HEK293 (cell line): ENCODE measurements around the gene SCUBE1.

Experiments
- CTCF ChIA-PET: fragments of 350-600 bp; formaldehyde crosslinking; extraction: SDS; loops from one replicate; lab custom pipeline; 2021; ENCODE audit warnings: antibody characterized with exemption; lab: Yijun Ruan, JAX
- POLR2A ChIA-PET: fragments of 300-600 bp; formaldehyde crosslinking; extraction: SDS; loops from one replicate; lab custom pipeline; 2020; ENCODE audit warnings: antibody characterized with exemption, inconsistent platforms; lab: Yijun Ruan, JAX
- H3K27ac ChIP-seq: fragments of 200-500 bp; sonication (Bioruptor generic); 2 replicates; pipeline ENCODE4 v1.5.1; 2014; ENCODE audit warnings: low read depth, low read length, control low read depth, inconsistent platforms; ENCODE audit errors: extremely low read depth
- H3K36me3 ChIP-seq, 2 experiments: fragments of 200-500 bp in 1 of 2; sonication (Bioruptor generic) in 1 of 2; 1 replicate in 1 of 2; 2 replicates in 1 of 2; pipeline ENCODE4 v1.5.1; 2014 to 2017; ENCODE audit warnings: inconsistent platforms in 2 of 2, low read length in 2 of 2; ENCODE audit not compliant: control insufficient read depth in 2 of 2, insufficient read depth in 1 of 2
- H3K4me1 ChIP-seq: fragments of 200-500 bp; sonication (Bioruptor generic); 2 replicates; pipeline ENCODE4 v1.5.1; 2014; ENCODE audit warnings: mild to moderate bottlenecking, low read length, inconsistent platforms; ENCODE audit not compliant: control insufficient read depth, insufficient read depth
- H3K4me3 ChIP-seq: 2 replicates; pipeline ENCODE4 v1.5.1; 2011; ENCODE audit warnings: low read depth, mild to moderate bottlenecking, control low read depth, low read length, moderate library complexity
- H3K9me3 ChIP-seq: fragments of 200-500 bp; sonication (Bioruptor generic); 2 replicates; pipeline ENCODE4 v1.5.1; 2014; ENCODE audit warnings: low read depth, low read length, inconsistent platforms; ENCODE audit not compliant: control insufficient read depth, insufficient read depth
- CTCF ChIP-seq: fragments of 450-650 bp; formaldehyde crosslinking; IDR thresholded peaks from 2 replicates; pipeline ENCODE4 v1.5.1; 2016; ENCODE audit warnings: missing biosample characterization, missing genetic modification characterization
- KLF10 ChIP-seq: fragments of 450-650 bp; IDR thresholded peaks from 2 replicates; pipeline ENCODE4 v1.5.1; 2018; ENCODE audit warnings: missing biosample characterization, mild to moderate bottlenecking, missing genetic modification characterization
- KLF8 ChIP-seq: fragments of 450-650 bp; formaldehyde crosslinking; IDR thresholded peaks from 2 replicates; pipeline ENCODE4 v1.5.1; 2016; ENCODE audit warnings: missing biosample characterization, missing genetic modification characterization
- KLF9 ChIP-seq: fragments of 450-650 bp; formaldehyde crosslinking; IDR thresholded peaks from 2 replicates; pipeline ENCODE4 v1.5.1; 2016; ENCODE audit warnings: missing biosample characterization, missing genetic modification characterization, low read depth
- PATZ1 ChIP-seq: fragments of 450-650 bp; formaldehyde crosslinking; IDR thresholded peaks from 2 replicates; pipeline ENCODE4 v1.5.1; 2016; ENCODE audit warnings: missing biosample characterization, missing genetic modification characterization
- REST ChIP-seq: fragments of 450-650 bp; formaldehyde crosslinking; IDR thresholded peaks from 2 replicates; pipeline ENCODE4 v1.5.1; 2016; ENCODE audit warnings: missing biosample characterization, missing genetic modification characterization
- ZBTB17 ChIP-seq: fragments of 450-650 bp; formaldehyde crosslinking; IDR thresholded peaks from 2 replicates; pipeline ENCODE4 v1.5.1; 2016; ENCODE audit warnings: missing biosample characterization, missing genetic modification characterization
- ZBTB44 ChIP-seq: fragments of 450-650 bp; IDR thresholded peaks from 2 replicates; pipeline ENCODE4 v1.5.1; 2018; ENCODE audit warnings: missing biosample characterization, mild to moderate bottlenecking, missing genetic modification characterization
- ZBTB8A ChIP-seq: fragments of 450-650 bp; formaldehyde crosslinking; IDR thresholded peaks from 2 replicates; pipeline ENCODE4 v1.5.1; 2016; ENCODE audit warnings: missing biosample characterization, missing genetic modification characterization
- ZFP41 ChIP-seq: fragments of 450-650 bp; formaldehyde crosslinking; IDR thresholded peaks from 2 replicates; pipeline ENCODE4 v1.5.1; 2016; ENCODE audit warnings: missing biosample characterization, missing genetic modification characterization, borderline replicate concordance
- ZNF121 ChIP-seq: fragments of 450-650 bp; formaldehyde crosslinking; IDR thresholded peaks from 2 replicates; pipeline ENCODE4 v1.5.1; 2016; ENCODE audit warnings: missing biosample characterization, missing genetic modification characterization
- ZNF174 ChIP-seq: fragments of 450-650 bp; formaldehyde crosslinking; IDR thresholded peaks from 2 replicates; pipeline ENCODE4 v1.5.0; 2017; ENCODE audit warnings: missing biosample characterization, mild to moderate bottlenecking, missing genetic modification characterization
- ZNF18 ChIP-seq: fragments of 450-650 bp; formaldehyde crosslinking; IDR thresholded peaks from 2 replicates; pipeline ENCODE4 v1.5.1; 2016; ENCODE audit warnings: missing biosample characterization, missing genetic modification characterization
- ZNF184 ChIP-seq: fragments of 450-650 bp; IDR thresholded peaks from 2 replicates; pipeline ENCODE4 v1.5.1; 2018; ENCODE audit warnings: missing biosample characterization, mild to moderate bottlenecking, missing genetic modification characterization
- ZNF404 ChIP-seq: fragments of 450-650 bp; formaldehyde crosslinking; IDR thresholded peaks from 2 replicates; pipeline ENCODE4 v1.5.1; 2017; ENCODE audit warnings: missing biosample characterization, missing genetic modification characterization
- ZNF473 ChIP-seq: fragments of 450-650 bp; formaldehyde crosslinking; IDR thresholded peaks from 2 replicates; pipeline ENCODE4 v1.5.1; 2017; ENCODE audit warnings: missing biosample characterization, missing genetic modification characterization
- ZNF513 ChIP-seq: fragments of 450-650 bp; IDR thresholded peaks from 2 replicates; pipeline ENCODE4 v1.5.1; 2018; ENCODE audit warnings: missing biosample characterization, missing genetic modification characterization
- ZNF514 ChIP-seq: fragments of 450-650 bp; formaldehyde crosslinking; IDR thresholded peaks from 2 replicates; pipeline ENCODE4 v1.5.1; 2016; ENCODE audit warnings: missing biosample characterization, missing genetic modification characterization
- ZNF626 ChIP-seq: fragments of 450-650 bp; sonication (Bioruptor Pico); formaldehyde crosslinking; IDR thresholded peaks from 2 replicates; pipeline ENCODE4 v1.5.1; 2018; ENCODE audit warnings: missing biosample characterization, missing genetic modification characterization, inconsistent platforms
- ZNF658 ChIP-seq: fragments of 450-650 bp; formaldehyde crosslinking; IDR thresholded peaks from 2 replicates; pipeline ENCODE4; 2016; ENCODE audit warnings: missing biosample characterization, missing genetic modification characterization
- ZNF664 ChIP-seq: fragments of 450-650 bp; formaldehyde crosslinking; IDR thresholded peaks from 2 replicates; pipeline ENCODE4 v1.5.1; 2016; ENCODE audit warnings: missing biosample characterization, missing genetic modification characterization
- ZNF768 ChIP-seq: fragments of 450-650 bp; formaldehyde crosslinking; IDR thresholded peaks from 2 replicates; pipeline ENCODE4 v1.5.1; 2018; ENCODE audit warnings: missing biosample characterization, mild to moderate bottlenecking, missing genetic modification characterization
- TF ChIP-seq, protein P1 (sequence below): fragments of 450-650 bp; formaldehyde crosslinking; IDR thresholded peaks from 2 replicates; pipeline ENCODE4 v1.5.1; 2016; ENCODE audit warnings: missing biosample characterization, missing genetic modification characterization, low read depth

Gene SCUBE1

DNA sequence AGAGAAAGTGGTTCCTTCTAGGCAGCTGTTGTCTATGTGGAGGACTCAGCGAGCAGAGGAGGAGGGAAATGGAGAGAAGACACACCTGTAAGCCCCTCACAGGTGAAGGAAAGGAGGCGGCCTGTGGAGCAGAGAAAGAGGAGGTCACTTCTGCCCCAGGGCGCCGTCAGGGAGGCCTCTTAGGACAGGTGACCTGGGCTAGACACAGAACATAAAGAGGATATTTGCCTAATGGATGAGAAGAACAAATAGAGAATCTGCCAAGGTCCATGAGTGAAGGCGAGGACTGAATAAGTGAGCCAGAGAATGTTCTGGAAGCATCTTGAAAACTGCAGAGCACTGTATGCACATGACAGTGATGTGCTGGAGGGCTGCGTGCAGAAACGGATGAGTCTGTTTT, 2.2 kb upstream of the SCUBE1 start:
- TF ChIP-seq ZNF513 (tag by site-specific recombination) (no peak), ZBTB8A (tag by site-specific recombination) (no peak), ZNF184 (tag by site-specific recombination) (no peak), ZNF121 (tag by site-specific recombination) (no peak), ZNF174 (tag by site-specific recombination) (no peak), ZNF658 (tag by site-specific recombination) (no peak), KLF10 (no peak), ZFP41 (tag by site-specific recombination) (no peak), ZBTB44 (tag by site-specific recombination) (no peak), ZNF404 (tag by site-specific recombination) (no peak), ZNF626 (no peak), CTCF (tag by site-specific recombination) (no peak), ZNF473 (no peak), KLF9 (tag by site-specific recombination) (no peak), REST (no peak)
- TF ChIP-seq, protein P1, sequence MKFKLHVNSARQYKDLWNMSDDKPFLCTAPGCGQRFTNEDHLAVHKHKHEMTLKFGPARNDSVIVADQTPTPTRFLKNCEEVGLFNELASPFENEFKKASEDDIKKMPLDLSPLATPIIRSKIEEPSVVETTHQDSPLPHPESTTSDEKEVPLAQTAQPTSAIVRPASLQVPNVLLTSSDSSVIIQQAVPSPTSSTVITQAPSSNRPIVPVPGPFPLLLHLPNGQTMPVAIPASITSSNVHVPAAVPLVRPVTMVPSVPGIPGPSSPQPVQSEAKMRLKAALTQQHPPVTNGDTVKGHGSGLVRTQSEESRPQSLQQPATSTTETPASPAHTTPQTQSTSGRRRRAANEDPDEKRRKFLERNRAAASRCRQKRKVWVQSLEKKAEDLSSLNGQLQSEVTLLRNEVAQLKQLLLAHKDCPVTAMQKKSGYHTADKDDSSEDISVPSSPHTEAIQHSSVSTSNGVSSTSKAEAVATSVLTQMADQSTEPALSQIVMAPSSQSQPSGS (tag by site-specific recombination) = no peak
- CTCF ChIA-PET = interaction anchor here (0.6 to 5.9 kb wide), 23 partner anchors 9 to 481 kb away, joined by 3 to 318 read pairs (median 13); no protein-coding TSS in a partner anchor
- no peak overlapping the region for H3K4me3 ChIP-seq
- POLR2A ChIA-PET = interaction anchor here (0.6 to 2.4 kb wide), 3 partner anchors 72 to 149 kb away, joined by 3 to 15 read pairs (median 3); no protein-coding TSS in a partner anchor
- no peaks in the 10 kb centered on the region; the same call in 1 of the 2 replicates for H3K4me1 ChIP-seq
- no peak overlapping the region for H3K27ac ChIP-seq
- no peaks in the 10 kb centered on the region for H3K9me3 ChIP-seq
- no peaks in the 10 kb centered on the region for H3K36me3 ChIP-seq

- Histone ChIP-seq H3K4me1 (no peaks in the 10 kb centered on the region; the same call in 1 of the 2 replicates), H3K27ac (no peak overlapping the region), H3K9me3 (no peaks in the 10 kb centered on the region), H3K4me3 (no peak overlapping the region), H3K36me3 (no peaks in the 10 kb centered on the region)
- POLR2A ChIA-PET = no interaction called here
- CTCF ChIA-PET = interaction anchor here (0.5 to 5.9 kb wide), 7 partner anchors 14 to 1322 kb away, joined by 3 to 318 read pairs (median 3); no protein-coding TSS in a partner anchor
- TF ChIP-seq ZBTB17 (tag by site-specific recombination) (0 out of 2 replicates have a peak, but pooled peaks have one; percentile 20), ZNF514 (tag by site-specific recombination) (no peak), PATZ1 (tag by site-specific recombination) (peak; percentile 57; the same call in 1 of the 2 replicates), ZNF768 (tag by site-specific recombination) (no peak), ZNF664 (no peak), ZNF18 (peak; percentile 45; the same call in 1 of the 2 replicates), KLF8 (0 out of 2 replicates have a peak, but pooled peaks have one; percentile 20)
Observed at GRCh38 chr22:43344520-43344787, 1.3 kb upstream of the SCUBE1 start.
